Hepatocyte (in vitro differentiated cells): ENCODE results near the gene VWA8. TPM values are rescaled to one million over a fixed set of nuclear protein-coding genes. Genes with fewer than 3 reads are reported as not detected.

Experiments
- DNase-seq: peaks from one replicate; pipeline ENCODE4 v3.0.0-alpha.2; 2016; ENCODE audit warnings: low spot score
- H2AFZ ChIP-seq: fragments of 200-600 bp; sonication (generic); 2 replicates; pipeline ENCODE4 v1.6.0; 2016; ENCODE audit warnings: antibody characterized with exemption, mild to moderate bottlenecking
- H3K27ac ChIP-seq: fragments of 200-600 bp; sonication (generic); 2 replicates; pipeline ENCODE4 v1.5.1; 2016; ENCODE audit warnings: mild to moderate bottlenecking
- H3K27me3 ChIP-seq: fragments of 200-600 bp; sonication (generic); 2 replicates; pipeline ENCODE4 v1.6.1; 2016
- H3K36me3 ChIP-seq: fragments of 200-600 bp; sonication (generic); replicated peaks from 2 replicates; pipeline ENCODE4 v1.5.1; 2016; ENCODE audit warnings: low read depth; ENCODE audit not compliant: insufficient read depth
- H3K4me1 ChIP-seq: fragments of 200-600 bp; sonication (generic); 2 replicates; pipeline ENCODE4 v1.5.1; 2016; ENCODE audit warnings: mild to moderate bottlenecking, moderate library complexity; ENCODE audit not compliant: insufficient read depth
- H3K4me2 ChIP-seq: fragments of 200-600 bp; sonication (generic); 2 replicates; pipeline ENCODE4 v1.6.0; 2016
- H3K4me3 ChIP-seq: fragments of 200-600 bp; sonication (generic); 2 replicates; pipeline ENCODE4 v1.5.1; 2016; ENCODE audit warnings: mild to moderate bottlenecking
- H3K79me2 ChIP-seq: fragments of 200-600 bp; sonication (generic); 2 replicates; pipeline ENCODE4 v1.6.0; 2017; ENCODE audit warnings: mild to moderate bottlenecking
- H3K9me2 ChIP-seq: fragments of 200-600 bp; sonication (generic); replicated peaks from 2 replicates; pipeline ENCODE4 v1.6.0; 2017; ENCODE audit warnings: mild to moderate bottlenecking; ENCODE audit not compliant: insufficient read depth
- H3K9me3 ChIP-seq: fragments of 200-600 bp; sonication (generic); 2 replicates; pipeline ENCODE4 v1.5.1; 2016; ENCODE audit warnings: low read depth, mild to moderate bottlenecking
- H4K20me1 ChIP-seq: fragments of 200-600 bp; sonication (generic); 2 replicates; pipeline ENCODE4 v1.6.0; 2016; ENCODE audit warnings: mild to moderate bottlenecking; ENCODE audit not compliant: insufficient read depth, poor library complexity, severe bottlenecking
- EZH2 ChIP-seq: fragments of 200-600 bp; sonication (generic); IDR thresholded peaks from 2 replicates; pipeline ENCODE4 v1.6.1; 2016; ENCODE audit warnings: antibody characterized with exemption, mild to moderate bottlenecking, borderline replicate concordance
- EZH2phosphoT487 ChIP-seq: fragments of 200-600 bp; sonication (generic); IDR thresholded peaks from one replicate; pipeline ENCODE4 v1.6.1; 2018; ENCODE audit warnings: antibody characterized with exemption, mild to moderate bottlenecking, low read depth, moderate library complexity; ENCODE audit not compliant: unreplicated experiment, severe bottlenecking
- WGBS: methylation state at CpG from one replicate; pipeline ENCODE4 v1.1.6; 2016; ENCODE audit warnings: low lambda C conversion rate; ENCODE audit errors: missing lambda C conversion rate; 5-methylcytosine and 5-hydroxymethylcytosine counted together
- polyA plus RNA-seq: library from polyadenylated mRNA; unstranded; fragments of >200 nt; fragmentation: Nextera tagmentation; extraction: Ambion mirVana; gene quantifications from 2 replicates; pipeline ENCODE4 v1.2.1, GENCODE V29; 2016
- total RNA-seq: library from RNA; depleted of rRNA; stranded (reverse); fragments of >200 nt; gene quantifications from 2 replicates; pipeline ENCODE4 v1.2.3, GENCODE V29; 2014
- TF ChIP-seq, protein P1 (sequence below): fragments of 200-600 bp; sonication (generic); IDR thresholded peaks from 2 replicates; pipeline ENCODE4 v1.5.1; 2016; ENCODE audit warnings: antibody characterized with exemption, mild to moderate bottlenecking; ENCODE audit not compliant: poor library complexity

Gene VWA8
- total and polyA plus RNA-seq, 2 experiments from 2014 or later, result 4.9 to 19.5 TPM

DNA sequence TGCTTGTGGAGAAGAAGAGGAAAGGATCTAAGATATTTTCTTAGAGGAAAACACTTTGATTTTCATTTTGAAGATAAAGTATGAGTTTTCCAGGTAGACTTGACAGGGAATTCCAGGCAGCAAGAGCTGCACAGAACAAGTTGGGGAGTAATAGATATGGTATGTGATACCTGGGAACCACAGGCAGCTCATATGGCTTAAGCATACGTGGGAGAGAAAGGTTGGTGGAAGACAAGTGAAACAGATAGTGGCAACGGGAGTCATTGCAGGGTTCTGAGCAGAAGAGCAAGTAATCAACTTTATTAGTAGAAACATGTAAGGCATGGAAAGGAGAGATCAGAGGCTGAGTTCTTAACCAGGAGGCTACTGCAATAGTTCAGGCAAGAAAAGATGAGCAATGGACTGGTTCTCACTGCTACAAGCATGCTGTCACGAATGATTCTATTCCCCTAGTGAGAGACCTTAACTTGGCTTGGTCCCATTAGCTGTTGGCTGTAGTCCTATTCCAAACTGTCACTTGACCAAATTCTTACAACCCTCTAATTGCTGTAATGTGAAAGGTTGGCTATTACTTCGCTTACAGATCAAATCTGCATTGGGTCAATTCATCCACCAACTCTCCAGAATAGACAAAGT, 217.9 kb downstream of the VWA8 start:
- Histone ChIP-seq H3K9me3 (no peaks in the 10 kb centered on the region), H3K4me2 (no peak overlapping the region), H2AFZ (no peak overlapping the region), H3K4me1 (no peaks in the 10 kb centered on the region), H3K79me2 (no peaks in the 10 kb centered on the region), H3K27me3 (no peaks in the 10 kb centered on the region), H4K20me1 (no peaks in the 10 kb centered on the region), H3K36me3 (no peaks in the 10 kb centered on the region), H3K9me2 (no peaks in the 10 kb centered on the region), H3K27ac (no peak overlapping the region), H3K4me3 (no peak overlapping the region)
- WGBS, result 84% methylated on average over 4 of the region's 4 CpGs
- DNase-seq, result no peak
- TF ChIP-seq EZH2phosphoT487 (no peak), EZH2 (no peak)
- TF ChIP-seq, protein P1, sequence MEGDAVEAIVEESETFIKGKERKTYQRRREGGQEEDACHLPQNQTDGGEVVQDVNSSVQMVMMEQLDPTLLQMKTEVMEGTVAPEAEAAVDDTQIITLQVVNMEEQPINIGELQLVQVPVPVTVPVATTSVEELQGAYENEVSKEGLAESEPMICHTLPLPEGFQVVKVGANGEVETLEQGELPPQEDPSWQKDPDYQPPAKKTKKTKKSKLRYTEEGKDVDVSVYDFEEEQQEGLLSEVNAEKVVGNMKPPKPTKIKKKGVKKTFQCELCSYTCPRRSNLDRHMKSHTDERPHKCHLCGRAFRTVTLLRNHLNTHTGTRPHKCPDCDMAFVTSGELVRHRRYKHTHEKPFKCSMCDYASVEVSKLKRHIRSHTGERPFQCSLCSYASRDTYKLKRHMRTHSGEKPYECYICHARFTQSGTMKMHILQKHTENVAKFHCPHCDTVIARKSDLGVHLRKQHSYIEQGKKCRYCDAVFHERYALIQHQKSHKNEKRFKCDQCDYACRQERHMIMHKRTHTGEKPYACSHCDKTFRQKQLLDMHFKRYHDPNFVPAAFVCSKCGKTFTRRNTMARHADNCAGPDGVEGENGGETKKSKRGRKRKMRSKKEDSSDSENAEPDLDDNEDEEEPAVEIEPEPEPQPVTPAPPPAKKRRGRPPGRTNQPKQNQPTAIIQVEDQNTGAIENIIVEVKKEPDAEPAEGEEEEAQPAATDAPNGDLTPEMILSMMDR, result no peak

DNA sequence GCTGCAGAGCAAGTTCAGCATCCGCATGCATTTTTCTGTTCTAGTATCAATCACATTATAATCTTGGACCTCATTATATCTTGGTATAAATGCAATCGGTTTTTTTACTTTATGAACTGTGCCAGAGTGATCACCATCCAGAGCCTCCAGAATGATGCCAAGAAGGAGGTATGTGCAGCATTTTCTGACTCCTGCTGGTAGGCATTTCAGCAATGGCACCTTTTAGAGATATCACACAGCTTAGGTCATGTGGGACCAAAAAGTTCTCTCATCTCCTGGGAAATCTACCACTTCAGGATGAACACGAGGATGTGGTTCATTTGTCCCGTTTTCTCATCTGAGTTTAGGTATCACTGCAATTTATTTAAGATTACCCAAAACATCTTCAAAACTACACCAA, 220.4 kb downstream of the VWA8 start:
- H3K4me3 ChIP-seq, result no peak overlapping the region
- TF ChIP-seq EZH2 (no peak), EZH2phosphoT487 (no peak)
- TF ChIP-seq, protein P1, result no peak
- no peak for DNase-seq
- H3K36me3 ChIP-seq, result no peaks in the 10 kb centered on the region
- H3K9me2 ChIP-seq, result no peaks in the 10 kb centered on the region
- H4K20me1 ChIP-seq, result no peaks in the 10 kb centered on the region
- 96% methylated on average over 4 of the region's 4 CpGs for WGBS
- H3K4me1 ChIP-seq, result no peaks in the 10 kb centered on the region
- no peak overlapping the region for H3K4me2 ChIP-seq
- no peak overlapping the region for H2AFZ ChIP-seq
- H3K9me3 ChIP-seq, result no peaks in the 10 kb centered on the region
- H3K79me2 ChIP-seq, result no peaks in the 10 kb centered on the region
- no peak overlapping the region for H3K27ac ChIP-seq
- H3K27me3 ChIP-seq, result no peaks in the 10 kb centered on the region

DNA sequence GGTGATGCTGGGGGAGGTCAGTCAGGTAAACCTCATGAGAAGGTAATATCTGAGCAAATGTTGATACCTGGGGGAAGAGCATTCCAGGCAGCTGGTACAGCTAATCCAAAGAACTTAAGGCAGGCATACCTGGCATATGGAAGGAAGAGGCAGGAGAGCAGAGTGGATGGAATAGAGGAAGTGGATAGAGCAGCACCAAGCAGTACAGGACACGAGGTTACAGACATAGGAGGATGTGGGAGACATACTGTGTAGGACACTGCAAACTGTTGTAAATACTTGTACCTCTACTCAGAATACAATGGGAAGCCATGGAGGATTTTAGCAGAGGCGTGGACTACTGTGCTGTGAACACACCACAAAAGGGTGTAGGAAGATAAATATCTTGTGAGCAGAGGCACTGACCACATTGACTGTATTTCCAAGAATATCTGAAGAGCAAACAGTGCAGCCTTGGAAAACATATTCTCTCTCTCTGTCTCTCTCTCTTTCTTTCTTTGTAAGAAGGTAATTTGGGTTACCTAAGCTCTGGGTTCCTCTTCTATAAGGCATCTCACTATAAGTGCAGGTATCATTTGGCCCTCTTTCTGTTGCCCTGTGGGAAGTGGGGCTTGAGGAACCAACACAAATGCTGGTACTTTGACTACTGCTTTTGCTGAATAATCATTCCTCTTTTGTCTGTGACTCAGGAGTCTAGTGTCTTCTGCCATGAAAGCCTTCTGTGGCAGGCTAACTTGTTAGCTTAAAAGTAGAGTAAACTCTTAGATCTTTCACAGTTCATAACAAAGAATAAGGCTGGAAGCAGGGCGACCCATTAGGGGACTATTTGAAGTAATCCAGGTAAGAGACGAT, 238.0 kb downstream of the VWA8 start:
- Histone ChIP-seq H3K4me1 (no peaks in the 10 kb centered on the region), H2AFZ (no peak overlapping the region), H3K4me3 (no peak overlapping the region), H3K9me3 (no peaks in the 10 kb centered on the region), H3K27me3 (no peaks in the 10 kb centered on the region), H3K36me3 (no peaks in the 10 kb centered on the region), H4K20me1 (no peaks in the 10 kb centered on the region), H3K27ac (no peak overlapping the region), H3K9me2 (no peaks in the 10 kb centered on the region), H3K4me2 (no peak overlapping the region), H3K79me2 (no peaks in the 10 kb centered on the region)
- DNase-seq, result no peak
- 96% methylated on average over 4 of the region's 4 CpGs for WGBS
- TF ChIP-seq, protein P1, result no peak
- no peak for TF ChIP-seq EZH2phosphoT487
- no peak for TF ChIP-seq EZH2
